Muscle layer of duodenum (tissue), 2 donors: Measurements from ENCODE around the gene DDX17.
A peak's percentile ranks its signal among the peaks of the same experiment; 100 is the strongest.

Experiments
- H3K27ac ChIP-seq: one replicate; pipeline ENCODE4 v1.7.0; 2013; ENCODE audit warnings: mild to moderate bottlenecking, low read length
- H3K27me3 ChIP-seq: one replicate; pipeline ENCODE4 v1.7.0; 2013; ENCODE audit warnings: low read depth, mild to moderate bottlenecking, control low read depth, low read length
- H3K36me3 ChIP-seq, 2 donors: one replicate each; pipeline ENCODE4 v1.7.0; 2013; ENCODE audit warnings: low read length in 2 of 2, control low read depth in 1 of 2, mild to moderate bottlenecking in 1 of 2; ENCODE audit not compliant: insufficient read depth in 2 of 2, control insufficient read depth in 1 of 2
- H3K4me1 ChIP-seq, 2 donors: one replicate each; pipeline ENCODE4 v1.7.0; 2013; ENCODE audit warnings: low read length in 2 of 2, mild to moderate bottlenecking in 2 of 2, control low read depth in 1 of 2, moderate library complexity in 1 of 2; ENCODE audit not compliant: insufficient read depth in 2 of 2, control insufficient read depth in 1 of 2
- H3K4me3 ChIP-seq, 2 donors: one replicate each; pipeline ENCODE4 v1.7.0; 2013; ENCODE audit warnings: low read length in 2 of 2, low read depth in 1 of 2, mild to moderate bottlenecking in 1 of 2
- H3K9me3 ChIP-seq, 2 donors: one replicate each; pipeline ENCODE4 v1.7.0; 2013; ENCODE audit warnings: low read length in 2 of 2, control low read depth in 1 of 2, mild to moderate bottlenecking in 1 of 2; ENCODE audit not compliant: control insufficient read depth in 1 of 2
- donor health status: healthy.

DDX17 gene

GRCh38 chr22:38490915-38491314 lies 15.2 kb downstream of the DDX17 start:
- H3K4me1 ChIP-seq: peaks cover 5 to 38% of the 10 kb centered on the region in 2 donors
- peak overlapping the region; percentile 42 for H3K27ac ChIP-seq
- peaks cover 88 to 89% of the 10 kb centered on the region in 2 donors for H3K36me3 ChIP-seq
- H3K4me3 ChIP-seq: no peak overlapping the region
- H3K27me3 ChIP-seq: no peaks in the 10 kb centered on the region
- H3K9me3 ChIP-seq: no peaks in the 10 kb centered on the region

DNA sequence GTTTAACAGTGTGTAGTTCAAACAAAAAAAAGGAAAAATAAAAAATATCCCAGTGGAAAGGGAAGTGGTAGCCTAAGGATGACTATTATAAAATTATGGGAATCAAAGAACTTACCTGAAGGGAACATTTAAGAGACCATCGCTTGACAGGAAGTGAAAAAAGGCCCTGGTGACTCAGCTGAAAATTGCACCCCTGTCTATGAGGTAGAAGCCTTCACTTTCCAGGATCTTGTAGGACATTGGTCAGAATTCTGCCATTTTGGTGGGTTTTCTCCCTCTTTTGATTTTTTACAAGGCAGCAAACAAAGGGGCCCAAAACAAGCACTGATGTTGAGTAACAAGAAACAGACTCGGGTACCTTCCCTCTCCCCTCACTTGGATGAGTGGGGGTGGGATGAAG lies 15.6 kb downstream of the DDX17 start:
- Histone ChIP-seq H3K9me3 (no peaks in the 10 kb centered on the region), H3K27ac (peak overlapping the region; percentile 42), H3K27me3 (no peaks in the 10 kb centered on the region), H3K4me1 (peaks cover 5 to 36% of the 10 kb centered on the region in 2 donors), H3K4me3 (no peak overlapping the region), H3K36me3 (peaks cover 87% of the 10 kb centered on the region in 2 donors)

DNA sequence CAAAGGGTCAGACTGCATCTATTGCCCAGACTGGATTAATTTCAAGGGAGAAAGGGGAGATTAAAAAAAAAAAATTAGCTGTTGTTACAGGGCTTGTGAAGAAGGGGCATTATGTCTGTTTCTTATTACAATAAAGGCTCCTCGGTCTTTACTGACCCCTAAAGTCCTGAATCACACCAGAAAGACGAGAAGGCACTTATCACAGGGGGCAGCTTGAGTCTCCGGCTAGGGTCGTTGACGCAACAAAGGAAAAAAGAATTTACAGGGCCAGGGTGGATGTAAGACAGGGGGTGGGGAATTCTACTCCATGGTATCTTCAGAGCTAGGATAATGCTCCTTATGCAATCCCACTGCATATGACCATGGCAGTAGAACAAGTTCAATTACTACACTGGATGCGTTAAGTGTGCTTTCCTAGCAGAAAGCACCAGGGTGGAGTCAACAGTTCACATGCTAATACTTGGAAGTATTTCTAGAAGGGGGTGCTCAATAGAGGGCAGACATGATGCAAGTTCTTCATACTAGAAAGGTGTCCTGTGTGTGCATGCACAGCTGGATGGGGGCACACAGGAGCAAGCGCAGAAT lies 16.5 kb downstream of the DDX17 start:
- peaks cover 5 to 33% of the 10 kb centered on the region in 2 donors for H3K4me1 ChIP-seq
- no peaks in the 10 kb centered on the region for H3K27me3 ChIP-seq
- H3K9me3 ChIP-seq: no peaks in the 10 kb centered on the region
- H3K4me3 ChIP-seq: no peak overlapping the region
- H3K36me3 ChIP-seq: peaks cover 87 to 88% of the 10 kb centered on the region in 2 donors
- H3K27ac ChIP-seq: no peak overlapping the region

DNA sequence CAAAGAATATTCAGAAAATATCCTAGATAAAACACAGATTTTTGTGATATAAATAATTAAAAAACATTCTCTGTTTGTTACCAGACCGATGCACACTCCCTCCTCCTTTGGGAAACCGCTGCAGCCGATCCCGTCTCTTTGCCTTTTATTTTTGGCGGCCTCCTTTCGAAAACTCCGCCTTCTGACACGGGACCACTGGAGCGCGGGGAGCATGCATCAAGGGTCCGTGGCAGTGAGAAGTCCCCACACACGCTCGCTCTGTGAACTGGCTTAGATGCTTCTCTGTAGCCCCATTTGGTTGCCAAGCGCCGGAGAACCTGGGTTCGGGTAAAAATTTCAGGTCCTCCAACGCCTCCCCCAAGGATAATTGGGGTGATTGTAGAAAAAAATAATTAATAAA lies 17.0 kb downstream of the DDX17 start:
- no peak overlapping the region for H3K27ac ChIP-seq
- peaks cover 87 to 88% of the 10 kb centered on the region in 2 donors for H3K36me3 ChIP-seq
- no peak overlapping the region for H3K4me3 ChIP-seq
- H3K4me1 ChIP-seq: peaks cover 5 to 33% of the 10 kb centered on the region in 2 donors
- H3K9me3 ChIP-seq: no peaks in the 10 kb centered on the region
- H3K27me3 ChIP-seq: no peaks in the 10 kb centered on the region

DNA sequence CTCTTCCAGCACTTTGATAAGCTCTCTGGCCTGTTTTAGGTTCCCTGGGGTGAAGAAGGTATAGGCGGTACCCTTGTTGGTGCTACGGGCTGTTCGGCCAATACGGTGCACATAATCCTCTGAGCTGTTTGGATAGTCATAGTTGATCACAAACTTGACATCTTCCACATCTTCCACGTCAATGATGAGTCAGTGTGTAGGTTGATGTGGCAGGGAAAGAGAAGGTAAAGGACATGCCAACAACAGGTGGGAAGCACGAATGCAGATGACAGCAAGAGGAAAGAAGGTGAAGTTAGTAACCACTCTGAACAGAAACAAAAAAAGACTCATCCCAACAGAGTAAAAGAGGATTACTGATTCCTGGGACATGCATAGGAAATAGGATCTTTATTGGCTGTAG lies 18.2 kb downstream of the DDX17 start:
- H3K27ac ChIP-seq: no peak overlapping the region
- peaks cover 87 to 88% of the 10 kb centered on the region in 2 donors for H3K36me3 ChIP-seq
- H3K4me1 ChIP-seq: peaks cover 5 to 33% of the 10 kb centered on the region in 2 donors

DNA sequence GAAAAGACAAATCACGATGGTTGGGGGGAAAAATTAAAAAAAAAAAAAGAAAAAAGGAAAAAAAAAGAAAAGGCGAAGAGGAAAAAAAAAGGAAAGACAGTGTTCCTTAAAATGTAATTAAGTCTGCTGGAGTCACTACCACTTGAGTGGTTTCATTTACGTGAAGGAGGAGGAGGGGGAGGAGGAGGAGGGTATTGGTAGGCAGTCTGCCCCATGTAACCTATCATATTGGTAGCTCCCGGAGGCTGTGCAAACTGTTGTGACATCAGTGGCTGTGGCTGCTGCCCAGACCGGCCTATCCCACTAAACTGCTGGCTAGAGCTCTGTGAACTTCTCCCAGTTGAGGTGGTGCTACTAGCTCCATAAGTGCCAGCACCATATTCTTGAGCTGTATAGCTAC lies 20.3 kb downstream of the DDX17 start:
- no peaks in the 10 kb centered on the region for H3K9me3 ChIP-seq
- peaks cover 0 to 20% of the 10 kb centered on the region in 2 donors for H3K4me1 ChIP-seq
- H3K36me3 ChIP-seq: peaks cover 86 to 91% of the 10 kb centered on the region in 2 donors
- H3K27ac ChIP-seq: no peak overlapping the region
- no peaks in the 10 kb centered on the region for H3K27me3 ChIP-seq
- H3K4me3 ChIP-seq: no peak overlapping the region

More for the DNA sequence above, 18.2 kb downstream of the DDX17 start:
- Histone ChIP-seq H3K27me3 (no peaks in the 10 kb centered on the region), H3K4me3 (no peak overlapping the region), H3K9me3 (no peaks in the 10 kb centered on the region)

GRCh38 chr22:38484244-38484643 lies 21.9 kb downstream of the DDX17 start:
- Histone ChIP-seq H3K36me3 (peaks cover 70 to 76% of the 10 kb centered on the region in 2 donors), H3K4me3 (no peak overlapping the region), H3K27ac (no peak overlapping the region), H3K9me3 (no peaks in the 10 kb centered on the region), H3K4me1 (peaks cover 0 to 9% of the 10 kb centered on the region in 2 donors), H3K27me3 (no peaks in the 10 kb centered on the region)

- H3K4me3 ChIP-seq: no peak overlapping the region
- peaks cover 0 to 9% of the 10 kb centered on the region in 2 donors for H3K4me1 ChIP-seq
- no peak overlapping the region for H3K27ac ChIP-seq
- H3K27me3 ChIP-seq: no peaks in the 10 kb centered on the region
- no peaks in the 10 kb centered on the region for H3K9me3 ChIP-seq
- H3K36me3 ChIP-seq: peaks cover 56 to 61% of the 10 kb centered on the region in 2 donors
These were observed 23.3 kb downstream of the DDX17 start for GRCh38 chr22:38482662-38483308.

GRCh38 chr22:38481871-38482332 lies 24.2 kb downstream of the DDX17 start:
- peaks cover 0 to 9% of the 10 kb centered on the region in 2 donors for H3K4me1 ChIP-seq
- no peak overlapping the region for H3K27ac ChIP-seq
- H3K4me3 ChIP-seq: no peak overlapping the region
- no peaks in the 10 kb centered on the region for H3K27me3 ChIP-seq
- H3K36me3 ChIP-seq: peaks cover 52 to 56% of the 10 kb centered on the region in 2 donors
- H3K9me3 ChIP-seq: no peaks in the 10 kb centered on the region

DNA sequence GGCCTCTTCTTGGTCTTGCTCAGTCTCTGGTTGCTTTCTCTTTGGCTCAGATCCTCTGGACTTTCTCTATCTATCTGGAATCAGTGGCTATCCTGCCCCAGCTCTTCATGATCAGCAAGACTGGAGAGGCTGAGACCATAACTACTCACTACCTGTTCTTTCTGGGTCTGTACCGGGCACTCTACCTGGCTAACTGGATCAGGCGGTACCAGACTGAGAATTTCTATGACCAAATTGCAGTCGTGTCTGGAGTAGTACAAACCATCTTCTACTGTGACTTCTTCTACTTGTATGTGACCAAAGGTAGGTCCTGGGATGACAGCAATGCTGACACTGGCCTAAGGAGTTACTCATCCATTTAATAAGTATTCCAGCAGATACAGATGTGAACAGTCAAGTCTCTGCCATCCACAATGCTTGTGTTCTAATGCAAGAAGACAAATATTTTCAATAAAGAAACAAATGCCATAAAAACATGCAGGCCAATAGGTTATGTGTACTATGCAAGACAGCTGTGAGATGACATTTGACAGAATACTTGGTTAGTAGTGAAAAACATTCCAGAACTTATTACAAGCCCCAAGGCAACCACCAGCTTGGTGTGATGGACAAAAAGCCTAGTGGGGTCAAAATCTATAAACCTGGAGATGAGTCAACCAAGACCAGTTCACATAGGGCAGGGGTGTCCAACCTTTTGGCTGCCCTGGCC lies 24.8 kb downstream of the DDX17 start:
- Histone ChIP-seq H3K27me3 (no peaks in the 10 kb centered on the region), H3K4me1 (peaks cover 0 to 4% of the 10 kb centered on the region in 2 donors), H3K9me3 (no peaks in the 10 kb centered on the region), H3K36me3 (peaks cover 48 to 50% of the 10 kb centered on the region in 2 donors), H3K4me3 (no peak overlapping the region), H3K27ac (no peak overlapping the region)

DNA sequence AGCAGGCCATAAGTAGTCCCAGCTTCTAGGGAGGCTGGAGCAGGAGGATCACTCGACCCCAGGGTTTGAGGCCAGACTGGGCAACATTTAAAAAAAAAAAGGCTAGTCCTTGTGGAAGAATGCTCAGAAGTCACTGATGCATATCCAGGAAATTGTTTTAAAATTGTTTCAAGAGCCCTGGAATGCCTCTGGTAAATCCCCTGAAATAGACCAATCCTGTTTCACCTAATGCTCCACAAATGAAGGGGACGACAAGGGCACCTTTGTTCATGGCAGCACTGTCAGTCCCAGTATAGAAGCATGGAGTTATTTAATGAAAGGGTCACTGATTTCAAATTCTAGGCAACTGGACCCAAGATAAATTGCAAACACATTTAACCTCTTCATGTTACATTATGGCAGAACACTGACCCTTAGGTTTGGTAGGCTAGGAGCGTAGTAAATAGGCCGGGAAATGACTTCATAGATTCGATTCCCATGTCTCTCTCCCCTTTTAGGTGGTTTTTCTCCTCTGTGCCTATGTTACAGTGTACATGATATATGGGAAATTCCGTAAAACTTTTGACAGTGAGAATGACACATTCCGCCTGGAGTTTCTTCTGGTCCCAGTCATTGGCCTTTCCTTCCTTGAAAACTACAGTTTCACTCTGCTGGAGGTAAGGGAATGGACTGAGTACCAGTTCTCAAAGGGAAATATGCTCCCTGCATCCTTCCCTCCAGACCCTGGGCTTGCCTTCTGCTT lies 26.8 kb downstream of the DDX17 start:
- no peak overlapping the region for H3K27ac ChIP-seq
- H3K4me3 ChIP-seq: no peak overlapping the region
- H3K9me3 ChIP-seq: no peaks in the 10 kb centered on the region
- H3K27me3 ChIP-seq: no peaks in the 10 kb centered on the region
- no peaks in the 10 kb centered on the region for H3K4me1 ChIP-seq
- peaks cover 30 to 33% of the 10 kb centered on the region in 2 donors for H3K36me3 ChIP-seq
